ENCODE results near the gene FAAP20.

FAAP20 gene

GRCh38 chr1:2196901-2197638, 2.5 kb upstream of the FAAP20 start:
- H2BK15ac ChIP-seq (ENCODE audit: low read length): peak overlapping the region; percentile 94
- peak overlapping the region; percentile 53 for H4K91ac ChIP-seq (ENCODE audit: low read depth, low read length, poor library complexity)
- peak overlapping the region; percentile 20 for H3K23ac ChIP-seq (ENCODE audit: low read depth, low read length, poor library complexity)
- H3K9me3 ChIP-seq (replicated peaks in 1 of 2; ENCODE audit: control insufficient read depth in 2 of 2, insufficient read depth in 1 of 2, low read depth in 1 of 2, low read length in 2 of 2): no peaks in the 10 kb centered on the region
- H3K36me3 ChIP-seq (replicated peaks in 1 of 2; ENCODE audit: control insufficient read depth in 2 of 2, insufficient read depth in 2 of 2, low read length in 2 of 2): peaks cover 3 to 12% of the 10 kb centered on the region in 2 donors
- H3K4me3 ChIP-seq (ENCODE audit: low read length in 2 of 2): no peak overlapping the region
- H3K27me3 ChIP-seq (ENCODE audit: control insufficient read depth in 3 of 3, insufficient read depth in 3 of 3, low read depth in 1 of 3, low read length in 3 of 3): peaks cover 0 to 3% (median 0%) of the 10 kb centered on the region in 3 experiments
- no peak overlapping the region for H4K8ac ChIP-seq (ENCODE audit: low read depth, low read length)
- peak overlapping the region; percentile 47 for H2BK120ac ChIP-seq (ENCODE audit: low read depth, low read length)
- DNase-seq (ENCODE audit: low spot score): no peak
- H2BK12ac ChIP-seq (ENCODE audit: low read length): peak overlapping the region; percentile 90
- no peak overlapping the region for H3K27ac ChIP-seq (replicated peaks; ENCODE audit: low read length)
- H3K4me1 ChIP-seq (ENCODE audit: control insufficient read depth in 2 of 2, insufficient read depth in 1 of 2, low read depth in 1 of 2, low read length in 2 of 2): peaks cover 15 to 28% of the 10 kb centered on the region in 2 donors
- H2BK5ac ChIP-seq (ENCODE audit: low read length): peak overlapping the region; percentile 93
- H3K4me2 ChIP-seq (ENCODE audit: insufficient read depth, low read length, poor library complexity, severe bottlenecking): no peak overlapping the region
- peak overlapping the region; percentile 57 for H3K18ac ChIP-seq (ENCODE audit: low read length)
- WGBS, 2 donors (ENCODE audit: extremely low coverage in 2 of 2, insufficient read length in 2 of 2, insufficient replicate concordance in 1 of 2): no CpG with 5 or more reads among the region's 17 CpGs
- H2AFZ ChIP-seq (ENCODE audit: low read length): no peak overlapping the region
- no peak overlapping the region for H3K14ac ChIP-seq (ENCODE audit: low read length)
- H2AK5ac ChIP-seq (ENCODE audit: low read depth, low read length): peak overlapping the region; percentile 92
- no peak overlapping the region for H3K9ac ChIP-seq (ENCODE audit: low read depth, low read length, poor library complexity)
- no peak overlapping the region for H3K4ac ChIP-seq (ENCODE audit: low read length)
- H3K79me1 ChIP-seq (ENCODE audit: low read depth, low read length): peaks cover 8% of the 10 kb centered on the region

- Histone ChIP-seq H3K9me3 (replicated peaks in 1 of 2; ENCODE audit: control insufficient read depth in 2 of 2, insufficient read depth in 1 of 2, low read depth in 1 of 2, low read length in 2 of 2) (no peaks in the 10 kb centered on the region), H3K27me3 (ENCODE audit: control insufficient read depth in 3 of 3, insufficient read depth in 3 of 3, low read depth in 1 of 3, low read length in 3 of 3) (peaks cover 0 to 3% (median 0%) of the 10 kb centered on the region in 3 experiments), H3K27ac (replicated peaks; ENCODE audit: low read length) (no peak overlapping the region), H2BK120ac (ENCODE audit: low read depth, low read length) (no peak overlapping the region), H3K4ac (ENCODE audit: low read length) (peak overlapping the region; percentile 98), H3K18ac (ENCODE audit: low read length) (peak overlapping the region; percentile 76), H3K14ac (ENCODE audit: low read length) (no peak overlapping the region), H3K9ac (ENCODE audit: low read depth, low read length, poor library complexity) (peak overlapping the region; percentile 70), H3K36me3 (replicated peaks in 1 of 2; ENCODE audit: control insufficient read depth in 2 of 2, insufficient read depth in 2 of 2, low read length in 2 of 2) (peaks cover 4 to 17% of the 10 kb centered on the region in 2 donors), H3K23ac (ENCODE audit: low read depth, low read length, poor library complexity) (peak overlapping the region; percentile 25), H2AFZ (ENCODE audit: low read length) (peak overlapping the region; percentile 97), H4K91ac (ENCODE audit: low read depth, low read length, poor library complexity) (no peak overlapping the region), H3K4me2 (ENCODE audit: insufficient read depth, low read length, poor library complexity, severe bottlenecking) (no peak overlapping the region), H2BK12ac (ENCODE audit: low read length) (peak overlapping the region; percentile 98), H2BK15ac (ENCODE audit: low read length) (peak overlapping the region; percentile 100), H2BK5ac (ENCODE audit: low read length) (peak overlapping the region; percentile 93), H3K4me1 (ENCODE audit: control insufficient read depth in 2 of 2, insufficient read depth in 1 of 2, low read depth in 1 of 2, low read length in 2 of 2) (peaks cover 16 to 28% of the 10 kb centered on the region in 2 donors), H4K8ac (ENCODE audit: low read depth, low read length) (no peak overlapping the region), H2AK5ac (ENCODE audit: low read depth, low read length) (peak overlapping the region; percentile 100), H3K79me1 (ENCODE audit: low read depth, low read length) (peaks cover 10% of the 10 kb centered on the region), H3K4me3 (ENCODE audit: low read length in 2 of 2) (no peak overlapping the region)
- no CpG with 5 or more reads among the region's 11 CpGs for WGBS, 2 donors (ENCODE audit: extremely low coverage in 2 of 2, insufficient read length in 2 of 2, insufficient replicate concordance in 1 of 2)
- DNase-seq (ENCODE audit: low spot score): no peak
Observed at GRCh38 chr1:2195785-2196184, 1.2 kb upstream of the FAAP20 start.

GRCh38 chr1:2194898-2195673, 514 bp upstream of the FAAP20 start:
- Histone ChIP-seq H3K9ac (ENCODE audit: low read depth, low read length, poor library complexity) (peak overlapping the region; percentile 90), H3K4ac (ENCODE audit: low read length) (peak overlapping the region; percentile 98), H3K9me3 (replicated peaks in 1 of 2; ENCODE audit: control insufficient read depth in 2 of 2, insufficient read depth in 1 of 2, low read depth in 1 of 2, low read length in 2 of 2) (no peaks in the 10 kb centered on the region), H3K4me1 (ENCODE audit: control insufficient read depth in 2 of 2, insufficient read depth in 1 of 2, low read depth in 1 of 2, low read length in 2 of 2) (peaks cover 21 to 29% of the 10 kb centered on the region in 2 donors), H4K91ac (ENCODE audit: low read depth, low read length, poor library complexity) (no peak overlapping the region), H2AFZ (ENCODE audit: low read length) (peak overlapping the region; percentile 97), H3K36me3 (replicated peaks in 1 of 2; ENCODE audit: control insufficient read depth in 2 of 2, insufficient read depth in 2 of 2, low read length in 2 of 2) (peaks cover 4 to 20% of the 10 kb centered on the region in 2 donors), H2BK5ac (ENCODE audit: low read length) (peak overlapping the region; percentile 93), H2BK12ac (ENCODE audit: low read length) (peak overlapping the region; percentile 98), H3K23ac (ENCODE audit: low read depth, low read length, poor library complexity) (peak overlapping the region; percentile 98), H3K27me3 (ENCODE audit: control insufficient read depth in 3 of 3, insufficient read depth in 3 of 3, low read depth in 1 of 3, low read length in 3 of 3) (peaks cover 0 to 3% (median 0%) of the 10 kb centered on the region in 3 experiments), H4K8ac (ENCODE audit: low read depth, low read length) (peak overlapping the region; percentile 65), H3K4me3 (ENCODE audit: low read length in 2 of 2) (peak overlapping the region; percentile 57 to 78), H3K79me1 (ENCODE audit: low read depth, low read length) (peaks cover 10% of the 10 kb centered on the region), H2AK5ac (ENCODE audit: low read depth, low read length) (peak overlapping the region; percentile 100), H3K27ac (replicated peaks; ENCODE audit: low read length) (peak overlapping the region; percentile 67), H2BK120ac (ENCODE audit: low read depth, low read length) (no peak overlapping the region), H3K4me2 (ENCODE audit: insufficient read depth, low read length, poor library complexity, severe bottlenecking) (peak overlapping the region; percentile 93), H3K18ac (ENCODE audit: low read length) (peak overlapping the region; percentile 95), H3K14ac (ENCODE audit: low read length) (peak overlapping the region; percentile 56), H2BK15ac (ENCODE audit: low read length) (peak overlapping the region; percentile 100)
- no CpG with 5 or more reads among the region's 35 CpGs for WGBS, 2 donors (ENCODE audit: extremely low coverage in 2 of 2, insufficient read length in 2 of 2, insufficient replicate concordance in 1 of 2)
- peak; percentile 78 for DNase-seq (ENCODE audit: low spot score)
